Type B pancreatic cell (in vitro differentiated cells): ENCODE data around the gene PTPRK. TPM values are rescaled to one million over a fixed set of nuclear protein-coding genes. Genes with fewer than 3 reads are reported as not detected.

ENCODE experiments used
- DNase-seq: peaks from one replicate; pipeline ENCODE4 v3.0.0; 2021; ENCODE audit warnings: mixed read lengths; ENCODE audit not compliant: unreplicated experiment; ENCODE audit errors: extremely low spot score
- H3K27ac Mint-ChIP-seq: 2 replicates; pipeline ENCODE4 v1.8.0; 2021; ENCODE audit warnings: mild to moderate bottlenecking, mixed read lengths
- H3K27me3 Mint-ChIP-seq: 2 replicates; pipeline ENCODE4 v1.8.0; 2021; ENCODE audit warnings: mixed read lengths
- H3K36me3 Mint-ChIP-seq: 2 replicates; pipeline ENCODE4 v1.8.0; 2021; ENCODE audit warnings: mixed read lengths
- H3K4me1 Mint-ChIP-seq: one replicate; pipeline ENCODE4 v1.8.0; 2021; ENCODE audit warnings: mixed read lengths; ENCODE audit not compliant: unreplicated experiment
- H3K4me3 Mint-ChIP-seq: 2 replicates; pipeline ENCODE4 v1.8.0; 2021; ENCODE audit warnings: mild to moderate bottlenecking, mixed read lengths
- H3K9me3 Mint-ChIP-seq: 2 replicates; pipeline ENCODE4 v1.8.0; 2021; ENCODE audit warnings: mixed read lengths
- CTCF ChIP-seq: fragments of 200-600 bp; sonication (generic); conservative IDR thresholded peaks from 2 replicates; pipeline ENCODE4 v1.5.0; 2021; ENCODE audit warnings: antibody characterized with exemption, mild to moderate bottlenecking
- total RNA-seq: library from RNA; stranded (reverse); gene quantifications from 2 replicates; pipeline ENCODE4 v1.2.1, GENCODE V29; 2021; ENCODE audit warnings: low replicate concordance

PTPRK gene
- total RNA-seq, 1 donor from 2014 or later = 63.4 TPM

GRCh38 chr6:127968394-127968793 lies 552.0 kb downstream of the PTPRK start:
- Mint-ChIP-seq H3K4me3 (no peak overlapping the region), H3K27me3 (no peaks in the 10 kb centered on the region), H3K27ac (no peak overlapping the region), H3K36me3 (peaks cover 12% of the 10 kb centered on the region), H3K9me3 (no peaks in the 10 kb centered on the region), H3K4me1 (no peaks in the 10 kb centered on the region)
- TF ChIP-seq CTCF = peak; percentile 47
- no peak for DNase-seq

- Mint-ChIP-seq H3K4me3 (no peak overlapping the region), H3K27me3 (no peaks in the 10 kb centered on the region), H3K27ac (no peak overlapping the region), H3K9me3 (no peaks in the 10 kb centered on the region), H3K36me3 (peaks cover 9% of the 10 kb centered on the region), H3K4me1 (no peaks in the 10 kb centered on the region)
- DNase-seq = no peak
- no peak for TF ChIP-seq CTCF
These were observed 552.7 kb downstream of the PTPRK start for GRCh38 chr6:127967708-127968107.

GRCh38 chr6:127966616-127967015 lies 553.8 kb downstream of the PTPRK start:
- no peaks in the 10 kb centered on the region for H3K9me3 Mint-ChIP-seq
- TF ChIP-seq CTCF = no peak
- no peaks in the 10 kb centered on the region for H3K27me3 Mint-ChIP-seq
- H3K36me3 Mint-ChIP-seq = peaks cover 4% of the 10 kb centered on the region
- no peak for DNase-seq
- no peak overlapping the region for H3K27ac Mint-ChIP-seq
- no peaks in the 10 kb centered on the region for H3K4me1 Mint-ChIP-seq
- H3K4me3 Mint-ChIP-seq = no peak overlapping the region

- Mint-ChIP-seq H3K27me3 (no peaks in the 10 kb centered on the region), H3K4me1 (no peaks in the 10 kb centered on the region), H3K36me3 (no peaks in the 10 kb centered on the region), H3K27ac (no peak overlapping the region), H3K9me3 (no peaks in the 10 kb centered on the region), H3K4me3 (no peak overlapping the region)
- DNase-seq = no peak
- TF ChIP-seq CTCF = no peak
These were observed 556.9 kb downstream of the PTPRK start for GRCh38 chr6:127963495-127963894.

- no peak overlapping the region for H3K4me3 Mint-ChIP-seq
- no peak overlapping the region for H3K27ac Mint-ChIP-seq
- no peak for DNase-seq
- H3K36me3 Mint-ChIP-seq = no peaks in the 10 kb centered on the region
- no peak for TF ChIP-seq CTCF
- H3K4me1 Mint-ChIP-seq = peaks cover 4% of the 10 kb centered on the region
- no peaks in the 10 kb centered on the region for H3K9me3 Mint-ChIP-seq
- H3K27me3 Mint-ChIP-seq = no peaks in the 10 kb centered on the region
These were observed 560.5 kb downstream of the PTPRK start for GRCh38 chr6:127959869-127960268.

GRCh38 chr6:127956956-127957355 lies 563.4 kb downstream of the PTPRK start:
- peaks cover 8% of the 10 kb centered on the region for H3K4me1 Mint-ChIP-seq
- H3K27ac Mint-ChIP-seq = no peak overlapping the region
- no peak overlapping the region for H3K4me3 Mint-ChIP-seq
- TF ChIP-seq CTCF = no peak
- no peaks in the 10 kb centered on the region for H3K27me3 Mint-ChIP-seq
- no peaks in the 10 kb centered on the region for H3K9me3 Mint-ChIP-seq
- no peak for DNase-seq
- H3K36me3 Mint-ChIP-seq = no peaks in the 10 kb centered on the region
